A673 (cell line): ENCODE data around the gene IGFL4. TPM values are rescaled to one million over a fixed set of nuclear protein-coding genes. Genes with fewer than 3 reads are reported as not detected.

ENCODE experiments used
- BruUV-seq: library from RNA; stranded (reverse); fragments of 400-500 nt; replicated peaks from 2 replicates; lab custom pipeline; 2021; lab: Mats Ljungman, UMichigan
- CTCF ChIA-PET: fragments of 300-600 bp; sonication (Branson Sonifier 250); formaldehyde crosslinking; loops from one replicate; lab custom pipeline; 2022; ENCODE audit warnings: antibody characterized with exemption; lab: Charles Lee
- POLR2A ChIA-PET: fragments of 300-600 bp; sonication (Branson Sonifier 250); formaldehyde crosslinking; loops from one replicate; lab custom pipeline; 2022; ENCODE audit warnings: antibody characterized with exemption; ENCODE audit not compliant: low non-redundant PET; lab: Charles Lee
- DNase-seq: peaks from one replicate; pipeline ENCODE4 v3.0.0-alpha.2; 2015; ENCODE audit warnings: low spot score
- H3K27ac ChIP-seq: fragments of 200-600 bp; sonication (generic); 2 replicates; pipeline ENCODE4 v1.5.1; 2016; ENCODE audit warnings: mixed run types, low read depth, mild to moderate bottlenecking, mixed read lengths, antibody characterized with exemption, low read length; ENCODE audit not compliant: poor library complexity, severe bottlenecking
- H3K27me3 ChIP-seq: fragments of 200-600 bp; sonication (generic); replicated peaks from 2 replicates; pipeline ENCODE4 v1.6.1; 2017; ENCODE audit warnings: mixed run types, low read depth, mild to moderate bottlenecking, mixed read lengths, antibody characterized with exemption, low read length; ENCODE audit not compliant: insufficient read depth, poor library complexity
- H3K36me3 ChIP-seq: fragments of 200-600 bp; sonication (generic); 2 replicates; pipeline ENCODE4 v1.6.1; 2016; ENCODE audit warnings: mixed run types, mild to moderate bottlenecking, mixed read lengths, antibody characterized with exemption, low read length; ENCODE audit not compliant: insufficient read depth, poor library complexity, severe bottlenecking
- H3K4me1 ChIP-seq: fragments of 200-600 bp; sonication (generic); 2 replicates; pipeline ENCODE4 v1.6.1; 2017; ENCODE audit warnings: mixed run types, mild to moderate bottlenecking, mixed read lengths, antibody characterized with exemption, low read length; ENCODE audit not compliant: insufficient read depth, poor library complexity, severe bottlenecking
- H3K4me3 ChIP-seq: fragments of 200-600 bp; sonication (generic); 2 replicates; pipeline ENCODE4 v1.5.1; 2016; ENCODE audit warnings: low read depth, mixed run types, mild to moderate bottlenecking, mixed read lengths, low read length; ENCODE audit not compliant: poor library complexity, severe bottlenecking
- H3K9me3 ChIP-seq: fragments of 200-600 bp; sonication (generic); 2 replicates; pipeline ENCODE4 v1.6.1; 2016; ENCODE audit warnings: mixed run types, low read depth, mild to moderate bottlenecking, mixed read lengths, antibody characterized with exemption, low read length; ENCODE audit not compliant: poor library complexity, severe bottlenecking
- CTCF ChIP-seq: fragments of 300-800, 200-600 bp; sonication (generic); conservative IDR thresholded peaks from 2 replicates; pipeline ENCODE4 v1.5.1; 2017; ENCODE audit warnings: low read depth, mild to moderate bottlenecking, antibody characterized with exemption, low read length, moderate library complexity, mixed read lengths
- EZH2 ChIP-seq: fragments of 200-600 bp; sonication (generic); IDR thresholded peaks from 2 replicates; pipeline ENCODE4 v1.6.1; 2017; ENCODE audit warnings: borderline replicate concordance, low read depth, mild to moderate bottlenecking, mixed read lengths, antibody characterized with exemption, low read length; ENCODE audit not compliant: poor library complexity, severe bottlenecking
- intact Hi-C: fragments of 100-400 bp; cut with micrococcal nuclease; formaldehyde crosslinking; loops from one replicate; pipeline ENCODE4 v1.10.0; 2022; ENCODE audit not compliant: unreplicated experiment
- total RNA-seq: library from RNA; stranded (reverse); gene quantifications from 2 replicates; pipeline ENCODE4 v1.2.3, GENCODE V29; 2021

The IGFL4 gene
- total RNA-seq, 1 experiment from 2014 or later = not detected

- no TSS peak for BruUV-seq
- ChIA-PET POLR2A (no interaction called here), CTCF (interaction anchor here (1.2 to 2.0 kb wide), 3 partner anchors 107 to 199 kb away, joined by 3 to 18 read pairs (median 6); no protein-coding TSS in a partner anchor)
- no peaks in the 10 kb centered on the region for H3K36me3 ChIP-seq
- no peak overlapping the region for H3K27ac ChIP-seq
- H3K4me1 ChIP-seq = peaks cover 17% of the 10 kb centered on the region
- peaks cover 5% of the 10 kb centered on the region for H3K9me3 ChIP-seq
- H3K27me3 ChIP-seq = peaks cover 2% of the 10 kb centered on the region
- TF ChIP-seq EZH2 (no peak), CTCF (peak; percentile 70)
- no peak overlapping the region for H3K4me3 ChIP-seq
- intact Hi-C loops = loop anchor here (1.0 kb wide), 1 partner anchor 107 kb away; no protein-coding TSS in a partner anchor
- DNase-seq = peak; percentile 70
Observed at GRCh38 chr19:46081928-46082727, 41.3 kb upstream of the IGFL4 start.

GRCh38 chr19:46080561-46080960 lies 39.8 kb upstream of the IGFL4 start:
- ChIA-PET CTCF (no interaction called here), POLR2A (no interaction called here)
- TF ChIP-seq EZH2 (no peak), CTCF (no peak)
- Histone ChIP-seq H3K27me3 (peaks cover 17% of the 10 kb centered on the region), H3K4me3 (peak overlapping the region; percentile 8), H3K27ac (no peak overlapping the region), H3K36me3 (no peaks in the 10 kb centered on the region), H3K4me1 (peaks cover 22% of the 10 kb centered on the region), H3K9me3 (no peaks in the 10 kb centered on the region)
- no TSS peak for BruUV-seq
- intact Hi-C loops = no loop called here
- no peak for DNase-seq

- Histone ChIP-seq H3K27me3 (peaks cover 27% of the 10 kb centered on the region), H3K36me3 (no peaks in the 10 kb centered on the region), H3K9me3 (no peaks in the 10 kb centered on the region), H3K4me3 (peak overlapping the region; percentile 30), H3K4me1 (peaks cover 22% of the 10 kb centered on the region), H3K27ac (peak overlapping the region; percentile 52)
- ChIA-PET CTCF (no interaction called here), POLR2A (no interaction called here)
- no peak for DNase-seq
- TF ChIP-seq CTCF (no peak), EZH2 (no peak)
- intact Hi-C loops = loop anchor here (10.0 kb wide), 2 partner anchors 315 to 435 kb away; no protein-coding TSS in a partner anchor
- no TSS peak for BruUV-seq
Observed at GRCh38 chr19:46079576-46079975, 38.8 kb upstream of the IGFL4 start.
